B cell (primary cell): Measurements from ENCODE around the gene PSORS1C1. TPM values are rescaled to one million over a fixed set of nuclear protein-coding genes. Genes with fewer than 3 reads are reported as not detected.

Source experiments
- ATAC-seq: fragments of 200-7000 bp; cut with Tn5 transposase; one replicate; pipeline ENCODE4 v1.10.0; 2021; ENCODE audit warnings: low read depth, mild to moderate bottlenecking, moderate number of reproducible peaks, moderate library complexity
- CTCF ChIA-PET: fragments of 350-600 bp; sonication (Branson Sonifier 250); formaldehyde crosslinking; loops from one replicate; lab custom pipeline; 2021; ENCODE audit warnings: antibody characterized with exemption, inconsistent platforms; lab: Charles Lee
- POLR2A ChIA-PET: fragments of 350-600 bp; sonication (Branson Sonifier 250); formaldehyde crosslinking; loops from one replicate; lab custom pipeline; 2021; ENCODE audit warnings: antibody characterized with exemption; lab: Charles Lee
- DNase-seq: peaks from one replicate; pipeline ENCODE4 v3.0.0; 2013
- H2AFZ ChIP-seq: 2 replicates; pipeline ENCODE4 v1.6.1; 2012; ENCODE audit warnings: mild to moderate bottlenecking, low read depth, low read length; ENCODE audit not compliant: insufficient read depth, poor library complexity, severe bottlenecking
- H3K27ac ChIP-seq, 2 donors: 1 replicate in 1 of 2; 2 replicates in 1 of 2; pipeline ENCODE4 v1.5.1; 2012 to 2013; ENCODE audit warnings: low read length in 2 of 2, mild to moderate bottlenecking in 2 of 2, moderate library complexity in 1 of 2
- H3K27me3 ChIP-seq, 4 experiments: fragments of 200-600 bp in 1 of 4; sonication (generic) in 1 of 4; replicated peaks in 1 of 4; 1 replicate in 2 of 4; 2 replicates in 2 of 4; pipeline versions ENCODE4 v1.6.1 to v1.7.0; 2013 to 2016; ENCODE audit warnings: low read length in 3 of 4, mild to moderate bottlenecking in 2 of 4, mixed read lengths in 1 of 4, moderate library complexity in 1 of 4; ENCODE audit not compliant: insufficient read depth in 4 of 4, control insufficient read depth in 3 of 4; ENCODE audit errors: control extremely low read depth in 1 of 4
- H3K36me3 ChIP-seq, 2 experiments: replicated peaks in 1 of 2; 1 replicate in 1 of 2; 2 replicates in 1 of 2; pipeline versions ENCODE4 v1.6.1 to v1.7.1; 2013; ENCODE audit warnings: low read length in 1 of 2; ENCODE audit not compliant: insufficient read depth in 2 of 2, control insufficient read depth in 1 of 2; ENCODE audit errors: control extremely low read depth in 1 of 2, extremely low read depth in 1 of 2
- H3K4me1 ChIP-seq, 2 donors: fragments of 200-600 bp in 1 of 2; sonication (generic) in 1 of 2; 1 replicate in 1 of 2; 2 replicates in 1 of 2; pipeline versions ENCODE4 v1.5.1 to v1.6.1; 2013 to 2017; ENCODE audit warnings: low read length in 2 of 2; ENCODE audit not compliant: control insufficient read depth in 2 of 2, insufficient read depth in 2 of 2
- H3K4me2 ChIP-seq: replicated peaks from 2 replicates; pipeline ENCODE3; 2012; ENCODE audit warnings: mild to moderate bottlenecking, low read depth, low read length; ENCODE audit not compliant: poor library complexity, severe bottlenecking
- H3K4me3 ChIP-seq, 5 experiments: fragments of 200-600 bp in 1 of 5; sonication (generic) in 1 of 5; 1 replicate in 3 of 5; 2 replicates in 2 of 5; pipeline versions ENCODE4 v1.5.1 to v1.7.0; 2011 to 2016; ENCODE audit warnings: low read length in 4 of 5, mild to moderate bottlenecking in 4 of 5, low read depth in 2 of 5, control low read depth in 1 of 5, moderate library complexity in 1 of 5; ENCODE audit not compliant: insufficient read depth in 1 of 5; ENCODE audit errors: control extremely low read depth in 1 of 5, extremely low read depth in 1 of 5
- H3K79me2 ChIP-seq: fragments of 200-600 bp; sonication (generic); one replicate; pipeline ENCODE4 v1.6.0; 2016; ENCODE audit warnings: low read length; ENCODE audit not compliant: control insufficient read depth, insufficient read depth
- H3K9ac ChIP-seq: fragments of 200-600 bp; sonication (generic); 2 replicates; pipeline ENCODE4 v1.6.1; 2017; ENCODE audit warnings: mild to moderate bottlenecking, low read length, moderate library complexity
- H3K9me3 ChIP-seq, 3 donors: one replicate each; pipeline versions ENCODE4 v1.6.1 to v1.7.1; 2013; ENCODE audit warnings: low read length in 2 of 3; ENCODE audit not compliant: control insufficient read depth in 2 of 3, insufficient read depth in 1 of 3; ENCODE audit errors: control extremely low read depth in 1 of 3
- H4K20me1 ChIP-seq: 2 replicates; pipeline ENCODE4 v1.6.0; 2012; ENCODE audit warnings: mild to moderate bottlenecking, low read length; ENCODE audit not compliant: insufficient read depth, control insufficient read depth, poor library complexity, severe bottlenecking
- H3K27ac Mint-ChIP-seq: one replicate; pipeline ENCODE4 v1.8.0; 2021; ENCODE audit warnings: mixed read lengths
- H3K27me3 Mint-ChIP-seq: one replicate; pipeline ENCODE4 v1.8.0; 2021; ENCODE audit warnings: mixed read lengths
- H3K4me1 Mint-ChIP-seq: one replicate; pipeline ENCODE4 v1.8.0; 2021; ENCODE audit warnings: mixed read lengths
- H3K4me3 Mint-ChIP-seq: one replicate; pipeline ENCODE4 v1.8.0; 2021; ENCODE audit warnings: mixed read lengths
- H3K9me3 Mint-ChIP-seq: one replicate; pipeline ENCODE4 v1.8.0; 2022; ENCODE audit warnings: mixed read lengths; ENCODE audit not compliant: insufficient read depth
- CTCF ChIP-seq: fragments of 200-600 bp; IDR thresholded peaks from one replicate; pipeline ENCODE4 v1.8.0; 2022; ENCODE audit warnings: antibody characterized with exemption, mild to moderate bottlenecking
- EZH2 ChIP-seq: IDR thresholded peaks from 2 replicates; pipeline ENCODE4 v1.6.1; 2012; ENCODE audit warnings: borderline replicate concordance, low read depth, mild to moderate bottlenecking, moderate library complexity, low read length; ENCODE audit not compliant: insufficient read depth, poor library complexity, severe bottlenecking
- WGBS: methylation state at CpG from one replicate; pipeline ENCODE4 v1.1.5; 2013; ENCODE audit warnings: missing lambda C conversion rate; ENCODE audit not compliant: insufficient coverage; 5-methylcytosine and 5-hydroxymethylcytosine counted together
- intact Hi-C: fragments of 100-400 bp; cut with micrococcal nuclease; formaldehyde crosslinking; loops from one replicate; pipeline ENCODE4 v1.10.0; 2022
- polyA plus RNA-seq: library from polyadenylated mRNA; depleted of rRNA; stranded (reverse); fragments of >200 nt; gene quantifications from 2 replicates; pipeline ENCODE4 v1.2.3, GENCODE V29; 2012
- total RNA-seq, 2 donors: library from RNA; stranded (reverse); fragments of 120-200 nt in 1 of 2; gene quantifications; 1 replicate in 1 of 2; 2 replicates in 1 of 2; pipeline versions ENCODE4 v1.2.3 to v1.2.4, GENCODE V29; 2013 to 2022

Gene PSORS1C1
- total and polyA plus RNA-seq, 2 donors (not counting 1 experiment from before 2014, with no cell fraction given) = not detected

DNA sequence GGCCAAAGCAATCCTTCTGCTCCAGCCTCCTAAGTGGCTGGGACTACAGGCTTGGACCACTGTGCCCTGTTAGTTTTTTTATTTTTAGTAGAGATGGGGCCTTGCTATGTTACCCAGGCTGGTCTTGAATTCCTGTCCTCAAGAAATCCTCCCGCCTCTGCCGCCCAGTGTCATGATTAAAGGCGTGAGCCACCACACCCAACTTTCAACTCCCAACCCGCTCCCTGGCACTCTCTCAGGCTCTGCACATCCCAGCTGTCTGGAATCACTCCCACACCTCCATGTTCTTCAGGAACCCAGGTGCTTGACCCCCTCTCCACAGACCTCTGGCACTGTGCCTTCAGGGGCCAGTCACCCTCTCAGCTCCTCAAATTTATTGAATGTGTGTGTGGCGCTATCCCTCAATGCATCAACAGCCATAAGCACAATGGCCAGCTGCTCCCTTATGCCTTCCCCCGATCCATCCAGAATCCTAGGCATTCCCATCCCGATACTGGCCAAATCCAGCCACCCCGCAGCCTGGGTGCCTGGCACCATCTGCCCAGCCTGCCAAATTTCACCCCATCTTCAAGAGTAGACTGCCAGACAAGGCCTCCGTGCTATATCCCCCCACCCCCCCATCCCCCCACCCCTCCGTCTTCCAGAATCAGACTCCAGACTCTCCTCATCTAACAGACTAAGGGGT lies 56.5 kb downstream of the PSORS1C1 start:
- no peak for ATAC-seq
- H3K4me2 ChIP-seq = no peak overlapping the region
- no peak for DNase-seq
- H3K9ac ChIP-seq = no peak overlapping the region
- H3K4me1 ChIP-seq = no peaks in the 10 kb centered on the region
- no peak overlapping the region for H2AFZ ChIP-seq
- CTCF ChIA-PET = interaction anchor here (0.8 kb wide), 1 partner anchor 38 kb away, joined by 3 read pairs; no protein-coding TSS in a partner anchor
- POLR2A ChIA-PET = no interaction called here
- no peaks in the 10 kb centered on the region for H3K27me3 ChIP-seq
- intact Hi-C loops = no loop called here
- H3K27ac ChIP-seq = no peak overlapping the region
- no peaks in the 10 kb centered on the region for H4K20me1 ChIP-seq
- Mint-ChIP-seq H3K4me3 (no peak overlapping the region), H3K9me3 (no peaks in the 10 kb centered on the region), H3K27ac (no peak overlapping the region), H3K27me3 (no peaks in the 10 kb centered on the region), H3K4me1 (no peaks in the 10 kb centered on the region)
- no peak overlapping the region for H3K4me3 ChIP-seq
- 96% methylated on average over 7 of the region's 10 CpGs for WGBS
- TF ChIP-seq EZH2 (no peak), CTCF (no peak)
- no peaks in the 10 kb centered on the region for H3K36me3 ChIP-seq
- no peaks in the 10 kb centered on the region for H3K79me2 ChIP-seq
- H3K9me3 ChIP-seq = no peaks in the 10 kb centered on the region
